ENCODE measurements around the gene SCG3. TPM values are rescaled to one million over a fixed set of nuclear protein-coding genes. Genes with fewer than 3 reads are reported as not detected.

SCG3 gene
- total and polyA plus RNA-seq, 2 donors from 2014 or later = 0.11 to 0.13 TPM

GRCh38 chr15:51731549-51732267 lies 50.4 kb downstream of the SCG3 start:
- peak in 1 of 5 donors; percentile 23 for DNase-seq
- Histone ChIP-seq H3K27me3 (ENCODE audit: control insufficient read depth, insufficient read depth, low read length) (no peaks in the 10 kb centered on the region), H3K36me3 (ENCODE audit: control insufficient read depth in 2 of 3, insufficient read depth in 3 of 3, low read length in 3 of 3) (no peaks in the 10 kb centered on the region), H3K9me3 (ENCODE audit: control insufficient read depth in 2 of 3, insufficient read depth in 1 of 3, low read length in 3 of 3) (no peaks in the 10 kb centered on the region), H3K4me3 (ENCODE audit: low read length in 3 of 3) (peak overlapping the region in 2 of 3 donors; percentile 25 to 29), H3K4me1 (ENCODE audit: control insufficient read depth in 2 of 3, insufficient read depth in 2 of 3, low read depth in 1 of 3, low read length in 3 of 3) (peaks cover 0 to 20% (median 0%) of the 10 kb centered on the region in 3 donors), H3K27ac (ENCODE audit: low read depth in 2 of 2, low read length in 2 of 2) (peak overlapping the region; percentile 72 to 93), H3K9ac (ENCODE audit: low read length in 3 of 3) (peak overlapping the region in 2 of 3 donors; percentile 1 to 17)
- no peak for FAIRE-seq
- intact Hi-C loops (cut with DNase I) = no loop called here
- TF ChIP-seq, protein P1, sequence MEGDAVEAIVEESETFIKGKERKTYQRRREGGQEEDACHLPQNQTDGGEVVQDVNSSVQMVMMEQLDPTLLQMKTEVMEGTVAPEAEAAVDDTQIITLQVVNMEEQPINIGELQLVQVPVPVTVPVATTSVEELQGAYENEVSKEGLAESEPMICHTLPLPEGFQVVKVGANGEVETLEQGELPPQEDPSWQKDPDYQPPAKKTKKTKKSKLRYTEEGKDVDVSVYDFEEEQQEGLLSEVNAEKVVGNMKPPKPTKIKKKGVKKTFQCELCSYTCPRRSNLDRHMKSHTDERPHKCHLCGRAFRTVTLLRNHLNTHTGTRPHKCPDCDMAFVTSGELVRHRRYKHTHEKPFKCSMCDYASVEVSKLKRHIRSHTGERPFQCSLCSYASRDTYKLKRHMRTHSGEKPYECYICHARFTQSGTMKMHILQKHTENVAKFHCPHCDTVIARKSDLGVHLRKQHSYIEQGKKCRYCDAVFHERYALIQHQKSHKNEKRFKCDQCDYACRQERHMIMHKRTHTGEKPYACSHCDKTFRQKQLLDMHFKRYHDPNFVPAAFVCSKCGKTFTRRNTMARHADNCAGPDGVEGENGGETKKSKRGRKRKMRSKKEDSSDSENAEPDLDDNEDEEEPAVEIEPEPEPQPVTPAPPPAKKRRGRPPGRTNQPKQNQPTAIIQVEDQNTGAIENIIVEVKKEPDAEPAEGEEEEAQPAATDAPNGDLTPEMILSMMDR (IDR thresholded peaks at IDR 0.05; ENCODE audit: borderline replicate concordance, extremely low read depth, insufficient read depth) = no peak

DNA sequence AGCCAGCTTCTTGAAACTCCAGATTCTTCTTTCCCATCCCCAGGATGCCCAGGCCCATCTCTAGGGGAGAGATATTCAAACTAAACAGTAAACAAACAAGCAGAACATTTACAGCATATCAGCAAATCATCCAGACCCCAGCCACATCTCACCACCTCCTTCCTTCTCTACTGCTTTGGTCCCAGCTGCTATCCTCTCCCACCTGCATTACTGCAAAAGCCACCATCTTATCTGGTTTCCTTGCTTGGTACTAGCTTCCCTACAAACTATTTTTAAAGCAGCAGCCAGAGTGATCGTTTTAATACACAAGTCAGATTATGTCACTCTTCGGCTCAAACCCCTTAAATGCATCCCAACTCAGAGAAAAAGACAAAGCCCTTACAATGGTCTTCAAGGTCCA lies 51.3 kb downstream of the SCG3 start:
- TF ChIP-seq, protein P1 (IDR thresholded peaks at IDR 0.05; ENCODE audit: borderline replicate concordance, extremely low read depth, insufficient read depth) = no peak
- Histone ChIP-seq H3K4me3 (ENCODE audit: low read length in 3 of 3) (no peak overlapping the region), H3K27ac (ENCODE audit: low read depth in 2 of 2, low read length in 2 of 2) (peak overlapping the region in 1 of 2 donors; percentile 93), H3K4me1 (ENCODE audit: control insufficient read depth in 2 of 3, insufficient read depth in 2 of 3, low read depth in 1 of 3, low read length in 3 of 3) (peaks cover 0 to 20% (median 0%) of the 10 kb centered on the region in 3 donors), H3K9ac (ENCODE audit: low read length in 3 of 3) (no peak overlapping the region), H3K9me3 (ENCODE audit: control insufficient read depth in 2 of 3, insufficient read depth in 1 of 3, low read length in 3 of 3) (no peaks in the 10 kb centered on the region), H3K27me3 (ENCODE audit: control insufficient read depth, insufficient read depth, low read length) (no peaks in the 10 kb centered on the region), H3K36me3 (ENCODE audit: control insufficient read depth in 2 of 3, insufficient read depth in 3 of 3, low read length in 3 of 3) (no peaks in the 10 kb centered on the region)
- intact Hi-C loops (cut with DNase I) = no loop called here
- no peak for DNase-seq
- FAIRE-seq = no peak

DNA sequence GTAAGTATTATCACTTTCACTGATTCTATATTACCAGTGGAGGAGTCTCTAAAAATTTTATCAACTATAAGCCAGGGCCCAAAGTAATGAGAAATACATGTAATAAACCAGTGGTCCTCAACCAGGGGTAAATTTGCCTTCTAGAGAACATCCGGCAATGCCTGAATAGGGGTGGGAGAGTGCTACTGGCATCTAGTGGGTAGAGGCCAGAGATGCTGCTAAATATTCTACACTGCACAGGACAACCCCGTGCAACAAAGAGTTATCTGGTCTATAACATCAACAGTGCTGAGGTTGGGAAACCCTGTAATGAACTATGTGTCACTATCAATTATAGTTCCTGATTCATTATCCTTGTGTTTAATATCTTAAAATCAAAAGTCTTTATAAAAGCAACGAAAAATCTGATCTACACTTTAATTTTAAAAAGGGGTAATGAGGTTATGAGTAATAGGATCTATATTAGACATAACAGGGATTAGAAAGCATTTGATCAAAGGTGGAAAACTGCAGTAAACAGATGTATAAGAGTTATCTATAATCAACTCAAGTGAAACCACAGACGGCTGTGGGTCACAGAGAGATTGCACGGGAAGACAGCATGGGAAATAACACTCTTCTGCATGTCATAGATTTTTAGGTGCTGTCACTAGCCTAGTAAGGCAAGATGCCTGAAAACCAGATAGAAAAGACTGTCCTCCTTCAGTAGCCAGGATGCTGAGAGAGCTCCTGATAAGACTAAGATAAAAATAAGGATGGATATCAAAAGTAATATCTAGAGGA lies 54.1 kb downstream of the SCG3 start:
- H3K27me3 ChIP-seq (ENCODE audit: control insufficient read depth, insufficient read depth, low read length) = no peaks in the 10 kb centered on the region
- H3K4me3 ChIP-seq (ENCODE audit: low read length in 3 of 3) = peak overlapping the region in 1 of 3 donors; percentile 15
- TF ChIP-seq, protein P1 (IDR thresholded peaks at IDR 0.05; ENCODE audit: borderline replicate concordance, extremely low read depth, insufficient read depth) = no peak
- no peaks in the 10 kb centered on the region for H3K9me3 ChIP-seq (ENCODE audit: control insufficient read depth in 2 of 3, insufficient read depth in 1 of 3, low read length in 3 of 3)
- H3K4me1 ChIP-seq (ENCODE audit: control insufficient read depth in 2 of 3, insufficient read depth in 2 of 3, low read depth in 1 of 3, low read length in 3 of 3) = peaks cover 0 to 25% (median 0%) of the 10 kb centered on the region in 3 donors
- H3K27ac ChIP-seq (ENCODE audit: low read depth in 2 of 2, low read length in 2 of 2) = no peak overlapping the region
- DNase-seq (no peak), FAIRE-seq (no peak)
- peak overlapping the region in 1 of 3 donors; percentile 12 for H3K9ac ChIP-seq (ENCODE audit: low read length in 3 of 3)
- intact Hi-C loops (cut with DNase I) = no loop called here
- no peaks in the 10 kb centered on the region for H3K36me3 ChIP-seq (ENCODE audit: control insufficient read depth in 2 of 3, insufficient read depth in 3 of 3, low read length in 3 of 3)
